B cell (primary cell): Measurements from ENCODE around the gene WDR1. TPM values are rescaled to one million over a fixed set of nuclear protein-coding genes. Genes with fewer than 3 reads are reported as not detected.

Source experiments
- ATAC-seq: fragments of 200-7000 bp; cut with Tn5 transposase; one replicate; pipeline ENCODE4 v1.10.0; 2021; ENCODE audit warnings: low read depth, mild to moderate bottlenecking, moderate number of reproducible peaks, moderate library complexity
- CTCF ChIA-PET: fragments of 350-600 bp; sonication (Branson Sonifier 250); formaldehyde crosslinking; loops from one replicate; lab custom pipeline; 2021; ENCODE audit warnings: antibody characterized with exemption, inconsistent platforms; lab: Charles Lee
- POLR2A ChIA-PET: fragments of 350-600 bp; sonication (Branson Sonifier 250); formaldehyde crosslinking; loops from one replicate; lab custom pipeline; 2021; ENCODE audit warnings: antibody characterized with exemption; lab: Charles Lee
- DNase-seq: peaks from one replicate; pipeline ENCODE4 v3.0.0; 2013
- H2AFZ ChIP-seq: 2 replicates; pipeline ENCODE4 v1.6.1; 2012; ENCODE audit warnings: mild to moderate bottlenecking, low read depth, low read length; ENCODE audit not compliant: insufficient read depth, poor library complexity, severe bottlenecking
- H3K27ac ChIP-seq, 2 donors: 1 replicate in 1 of 2; 2 replicates in 1 of 2; pipeline ENCODE4 v1.5.1; 2012 to 2013; ENCODE audit warnings: low read length in 2 of 2, mild to moderate bottlenecking in 2 of 2, moderate library complexity in 1 of 2
- H3K27me3 ChIP-seq, 4 experiments: fragments of 200-600 bp in 1 of 4; sonication (generic) in 1 of 4; replicated peaks in 1 of 4; 1 replicate in 2 of 4; 2 replicates in 2 of 4; pipeline versions ENCODE4 v1.6.1 to v1.7.0; 2013 to 2016; ENCODE audit warnings: low read length in 3 of 4, mild to moderate bottlenecking in 2 of 4, mixed read lengths in 1 of 4, moderate library complexity in 1 of 4; ENCODE audit not compliant: insufficient read depth in 4 of 4, control insufficient read depth in 3 of 4; ENCODE audit errors: control extremely low read depth in 1 of 4
- H3K36me3 ChIP-seq, 2 experiments: replicated peaks in 1 of 2; 1 replicate in 1 of 2; 2 replicates in 1 of 2; pipeline versions ENCODE4 v1.6.1 to v1.7.1; 2013; ENCODE audit warnings: low read length in 1 of 2; ENCODE audit not compliant: insufficient read depth in 2 of 2, control insufficient read depth in 1 of 2; ENCODE audit errors: control extremely low read depth in 1 of 2, extremely low read depth in 1 of 2
- H3K4me1 ChIP-seq, 2 donors: fragments of 200-600 bp in 1 of 2; sonication (generic) in 1 of 2; 1 replicate in 1 of 2; 2 replicates in 1 of 2; pipeline versions ENCODE4 v1.5.1 to v1.6.1; 2013 to 2017; ENCODE audit warnings: low read length in 2 of 2; ENCODE audit not compliant: control insufficient read depth in 2 of 2, insufficient read depth in 2 of 2
- H3K4me2 ChIP-seq: replicated peaks from 2 replicates; pipeline ENCODE3; 2012; ENCODE audit warnings: mild to moderate bottlenecking, low read depth, low read length; ENCODE audit not compliant: poor library complexity, severe bottlenecking
- H3K4me3 ChIP-seq, 5 experiments: fragments of 200-600 bp in 1 of 5; sonication (generic) in 1 of 5; 1 replicate in 3 of 5; 2 replicates in 2 of 5; pipeline versions ENCODE4 v1.5.1 to v1.7.0; 2011 to 2016; ENCODE audit warnings: low read length in 4 of 5, mild to moderate bottlenecking in 4 of 5, low read depth in 2 of 5, control low read depth in 1 of 5, moderate library complexity in 1 of 5; ENCODE audit not compliant: insufficient read depth in 1 of 5; ENCODE audit errors: control extremely low read depth in 1 of 5, extremely low read depth in 1 of 5
- H3K79me2 ChIP-seq: fragments of 200-600 bp; sonication (generic); one replicate; pipeline ENCODE4 v1.6.0; 2016; ENCODE audit warnings: low read length; ENCODE audit not compliant: control insufficient read depth, insufficient read depth
- H3K9ac ChIP-seq: fragments of 200-600 bp; sonication (generic); 2 replicates; pipeline ENCODE4 v1.6.1; 2017; ENCODE audit warnings: mild to moderate bottlenecking, low read length, moderate library complexity
- H3K9me3 ChIP-seq, 3 donors: one replicate each; pipeline versions ENCODE4 v1.6.1 to v1.7.1; 2013; ENCODE audit warnings: low read length in 2 of 3; ENCODE audit not compliant: control insufficient read depth in 2 of 3, insufficient read depth in 1 of 3; ENCODE audit errors: control extremely low read depth in 1 of 3
- H4K20me1 ChIP-seq: 2 replicates; pipeline ENCODE4 v1.6.0; 2012; ENCODE audit warnings: mild to moderate bottlenecking, low read length; ENCODE audit not compliant: insufficient read depth, control insufficient read depth, poor library complexity, severe bottlenecking
- H3K27ac Mint-ChIP-seq: one replicate; pipeline ENCODE4 v1.8.0; 2021; ENCODE audit warnings: mixed read lengths
- H3K27me3 Mint-ChIP-seq: one replicate; pipeline ENCODE4 v1.8.0; 2021; ENCODE audit warnings: mixed read lengths
- H3K4me1 Mint-ChIP-seq: one replicate; pipeline ENCODE4 v1.8.0; 2021; ENCODE audit warnings: mixed read lengths
- H3K4me3 Mint-ChIP-seq: one replicate; pipeline ENCODE4 v1.8.0; 2021; ENCODE audit warnings: mixed read lengths
- H3K9me3 Mint-ChIP-seq: one replicate; pipeline ENCODE4 v1.8.0; 2022; ENCODE audit warnings: mixed read lengths; ENCODE audit not compliant: insufficient read depth
- CTCF ChIP-seq: fragments of 200-600 bp; IDR thresholded peaks from one replicate; pipeline ENCODE4 v1.8.0; 2022; ENCODE audit warnings: antibody characterized with exemption, mild to moderate bottlenecking
- EZH2 ChIP-seq: IDR thresholded peaks from 2 replicates; pipeline ENCODE4 v1.6.1; 2012; ENCODE audit warnings: borderline replicate concordance, low read depth, mild to moderate bottlenecking, moderate library complexity, low read length; ENCODE audit not compliant: insufficient read depth, poor library complexity, severe bottlenecking
- WGBS: methylation state at CpG from one replicate; pipeline ENCODE4 v1.1.5; 2013; ENCODE audit warnings: missing lambda C conversion rate; ENCODE audit not compliant: insufficient coverage; 5-methylcytosine and 5-hydroxymethylcytosine counted together
- intact Hi-C: fragments of 100-400 bp; cut with micrococcal nuclease; formaldehyde crosslinking; loops from one replicate; pipeline ENCODE4 v1.10.0; 2022
- polyA plus RNA-seq: library from polyadenylated mRNA; depleted of rRNA; stranded (reverse); fragments of >200 nt; gene quantifications from 2 replicates; pipeline ENCODE4 v1.2.3, GENCODE V29; 2012
- total RNA-seq, 2 donors: library from RNA; stranded (reverse); fragments of 120-200 nt in 1 of 2; gene quantifications; 1 replicate in 1 of 2; 2 replicates in 1 of 2; pipeline versions ENCODE4 v1.2.3 to v1.2.4, GENCODE V29; 2013 to 2022

Gene WDR1
- total and polyA plus RNA-seq, 2 donors (not counting 1 experiment from before 2014, with no cell fraction given), result 134 to 217 TPM

GRCh38 chr4:10120943-10121567, 4.5 kb upstream of the WDR1 start:
- no peak overlapping the region for H3K4me2 ChIP-seq
- ChIA-PET POLR2A (no interaction called here), CTCF (interaction anchor here (1.0 to 1.3 kb wide), 3 partner anchors 8 to 44 kb away, joined by 3 read pairs; no protein-coding TSS in a partner anchor)
- no peak overlapping the region for H3K4me3 ChIP-seq
- TF ChIP-seq EZH2, result no peak
- no peak for TF ChIP-seq CTCF
- ATAC-seq (no peak), DNase-seq (no peak)
- Mint-ChIP-seq H3K4me3 (no peak overlapping the region), H3K4me1 (peaks cover 21% of the 10 kb centered on the region), H3K27me3 (peaks cover 23% of the 10 kb centered on the region), H3K27ac (no peak overlapping the region), H3K9me3 (no peaks in the 10 kb centered on the region)
- no peaks in the 10 kb centered on the region for H3K36me3 ChIP-seq
- H3K4me1 ChIP-seq, result peaks cover 14 to 21% of the 10 kb centered on the region in 2 donors
- 52% methylated on average over 7 of the region's 11 CpGs for WGBS
- H2AFZ ChIP-seq, result no peak overlapping the region
- no peak overlapping the region for H3K9ac ChIP-seq
- peaks cover 0 to 6% (median 1%) of the 10 kb centered on the region in 4 experiments for H3K27me3 ChIP-seq
- intact Hi-C loops, result no loop called here
- H4K20me1 ChIP-seq, result no peaks in the 10 kb centered on the region
- H3K79me2 ChIP-seq, result peaks cover 5% of the 10 kb centered on the region
- no peaks in the 10 kb centered on the region for H3K9me3 ChIP-seq
- H3K27ac ChIP-seq, result no peak overlapping the region

DNA sequence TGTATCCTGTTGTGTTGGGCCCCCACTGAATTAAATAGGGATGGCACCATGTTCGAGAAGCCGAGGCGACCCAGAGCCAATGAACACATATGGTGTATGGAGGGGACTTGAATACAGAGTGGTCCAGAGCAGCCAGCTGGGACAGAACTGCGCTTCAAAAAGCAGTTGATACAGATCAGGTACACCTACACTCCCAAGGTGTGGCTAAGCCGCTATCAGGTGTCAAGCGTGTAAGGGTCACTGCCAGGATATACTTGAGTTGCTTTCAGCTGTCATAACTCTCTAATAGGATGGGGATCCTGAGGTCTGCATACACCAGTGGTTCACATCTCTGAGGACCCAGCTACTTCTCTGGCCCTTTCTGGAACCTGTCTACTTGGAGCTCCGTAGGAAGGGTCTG, 3.2 kb upstream of the WDR1 start:
- DNase-seq (no peak), ATAC-seq (no peak)
- H3K4me1 ChIP-seq, result peaks cover 26 to 33% of the 10 kb centered on the region in 2 donors
- peaks cover 0 to 5% (median 1%) of the 10 kb centered on the region in 4 experiments for H3K27me3 ChIP-seq
- intact Hi-C loops, result loop anchor here (5.0 kb wide), 1 partner anchor 1353 kb away; no protein-coding TSS in a partner anchor
- peaks cover 13% of the 10 kb centered on the region for H3K27me3 Mint-ChIP-seq
- H3K36me3 ChIP-seq, result peaks cover 0 to 8% of the 10 kb centered on the region in 2 experiments
- H3K4me3 Mint-ChIP-seq, result no peak overlapping the region
- 100% methylated on average over 4 of the region's 7 CpGs for WGBS
- H2AFZ ChIP-seq, result no peak overlapping the region
- H3K79me2 ChIP-seq, result peaks cover 18% of the 10 kb centered on the region
- peaks cover 13% of the 10 kb centered on the region for H4K20me1 ChIP-seq
- ChIA-PET POLR2A (no interaction called here), CTCF (interaction anchor here (1.3 to 3.4 kb wide), 2 partner anchors 38 to 41 kb away, joined by 3 to 11 read pairs; no protein-coding TSS in a partner anchor)
- TF ChIP-seq EZH2 (no peak), CTCF (no peak)
- peaks cover 34% of the 10 kb centered on the region for H3K4me1 Mint-ChIP-seq
- no peaks in the 10 kb centered on the region for H3K9me3 ChIP-seq
- no peak overlapping the region for H3K27ac ChIP-seq
- H3K27ac Mint-ChIP-seq, result no peak overlapping the region
- H3K4me3 ChIP-seq, result no peak overlapping the region
- H3K9ac ChIP-seq, result no peak overlapping the region
- no peak overlapping the region for H3K4me2 ChIP-seq
- no peaks in the 10 kb centered on the region for H3K9me3 Mint-ChIP-seq
